ENCODE results near the gene KLHL25.
A peak's percentile ranks its signal among the peaks of the same experiment; 100 is the strongest.

Gene KLHL25

GRCh38 chr15:85752491-85752961 lies 42.2 kb downstream of the KLHL25 start:
- intact Hi-C loops (cut with DNase I), result no loop called here

GRCh38 chr15:85752124-85752475 lies 42.6 kb downstream of the KLHL25 start:
- intact Hi-C loops (cut with DNase I), result no loop called here
- DNase-seq, result peak in 9 of 42 donors; percentile 9 to 45 (median 17)

More at GRCh38 chr15:85752491-85752961, 42.2 kb downstream of the KLHL25 start:
- peak in 13 of 42 donors; percentile 4 to 60 (median 24) for DNase-seq

GRCh38 chr15:85751291-85752123 lies 43.2 kb downstream of the KLHL25 start:
- peak in 28 of 42 donors; percentile 12 to 81 (median 58) for DNase-seq
- intact Hi-C loops (cut with DNase I), result no loop called here

- peak in 34 of 42 donors; percentile 24 to 86 (median 68) for DNase-seq
- intact Hi-C loops (cut with DNase I), result no loop called here
Observed at GRCh38 chr15:85750319-85751290, 44.1 kb downstream of the KLHL25 start.

GRCh38 chr15:85749261-85750151 lies 45.2 kb downstream of the KLHL25 start:
- intact Hi-C loops (cut with DNase I), result no loop called here

GRCh38 chr15:85748729-85749128 lies 46.0 kb downstream of the KLHL25 start:
- intact Hi-C loops (cut with DNase I), result no loop called here
- DNase-seq, result peak in 9 of 42 donors; percentile 0 to 37 (median 13)

More at GRCh38 chr15:85749261-85750151, 45.2 kb downstream of the KLHL25 start:
- peak in 31 of 42 donors; percentile 27 to 88 (median 65) for DNase-seq

- DNase-seq, result peak in 6 of 42 donors; percentile 0 to 27 (median 10)
- intact Hi-C loops (cut with DNase I), result no loop called here
Observed at GRCh38 chr15:85748176-85748575, 46.5 kb downstream of the KLHL25 start.

- intact Hi-C loops (cut with DNase I), result no loop called here
- peak in 3 of 42 donors; percentile 7 to 14 (median 12) for DNase-seq
Observed at GRCh38 chr15:85746641-85747040, 48.1 kb downstream of the KLHL25 start.

GRCh38 chr15:85745525-85746150 lies 49.1 kb downstream of the KLHL25 start:
- intact Hi-C loops (cut with DNase I), result no loop called here
- DNase-seq, result peak in 2 of 42 donors; percentile 7 to 15

- peak in 3 of 42 donors; percentile 7 to 42 (median 7) for DNase-seq
- intact Hi-C loops (cut with DNase I), result no loop called here
Observed at GRCh38 chr15:85745023-85745422, 49.7 kb downstream of the KLHL25 start.

- intact Hi-C loops (cut with DNase I), result no loop called here
- peak in 3 of 42 donors; percentile 4 to 39 (median 12) for DNase-seq
Observed at GRCh38 chr15:85744579-85744978, 50.1 kb downstream of the KLHL25 start.

- peak in 2 of 42 donors; percentile 15 to 38 for DNase-seq
- intact Hi-C loops (cut with DNase I), result no loop called here
Observed at GRCh38 chr15:85743392-85744055, 51.2 kb downstream of the KLHL25 start.

GRCh38 chr15:85742186-85742821 lies 52.4 kb downstream of the KLHL25 start:
- peak in 12 of 42 donors; percentile 32 to 64 (median 44) for DNase-seq
- intact Hi-C loops (cut with DNase I), result no loop called here

GRCh38 chr15:85741662-85742061 lies 53.1 kb downstream of the KLHL25 start:
- intact Hi-C loops (cut with DNase I), result no loop called here
- DNase-seq, result no peak

GRCh38 chr15:85741021-85741421 lies 53.7 kb downstream of the KLHL25 start:
- DNase-seq, result peak in 33 of 42 donors; percentile 37 to 84 (median 68)
- intact Hi-C loops (cut with DNase I), result no loop called here

GRCh38 chr15:85737061-85737460 lies 57.7 kb downstream of the KLHL25 start:
- DNase-seq, result peak in 3 of 42 donors; percentile 32 to 57 (median 46)
- intact Hi-C loops (cut with DNase I), result no loop called here

- DNase-seq, result no peak
- intact Hi-C loops (cut with DNase I), result no loop called here
Observed at GRCh38 chr15:85733416-85733815, 61.3 kb downstream of the KLHL25 start.

All from head of caudate nucleus (tissue), 42 donors.